ENCODE measurements around the gene FOXL3. TPM values are rescaled to one million over a fixed set of nuclear protein-coding genes. Genes with fewer than 3 reads are reported as not detected.

Gene FOXL3
- total RNA-seq, 2 donors from 2014 or later = not detected

DNA sequence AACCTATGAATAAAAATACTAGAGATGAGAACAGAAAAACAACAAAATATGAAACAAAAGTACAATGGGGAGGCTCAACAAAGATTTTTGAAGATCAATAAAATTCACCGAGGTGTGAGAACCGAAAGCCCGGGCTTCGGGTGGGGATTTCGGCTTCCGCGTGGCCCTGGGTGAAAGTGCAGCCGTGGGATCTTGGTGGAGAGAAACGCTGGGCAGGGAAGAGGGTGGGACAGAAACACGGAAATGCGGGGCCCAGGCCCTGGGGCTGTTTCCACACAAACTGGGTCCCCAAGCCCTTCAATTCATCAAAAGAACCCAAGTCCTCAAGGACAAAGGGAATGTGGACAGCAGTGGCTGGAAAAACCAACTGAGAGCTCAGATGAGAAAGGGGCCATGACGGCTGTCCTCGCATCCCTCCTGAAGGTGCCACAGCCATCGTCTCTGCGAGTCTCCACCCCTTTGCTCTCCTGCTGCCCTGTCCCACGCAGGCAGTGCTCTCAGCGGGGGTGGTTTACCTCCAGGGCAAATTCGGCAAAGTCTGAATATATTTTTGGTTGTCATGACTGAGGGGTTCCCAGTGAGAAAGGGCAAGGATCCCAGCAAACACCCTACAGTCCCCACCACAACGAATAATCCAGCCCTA, 19.7 kb downstream of the FOXL3 start:
- Histone ChIP-seq H3K27ac (no peak overlapping the region), H3K9me3 (no peaks in the 10 kb centered on the region), H3K27me3 (replicated peaks; ENCODE audit: insufficient read depth) (no peaks in the 10 kb centered on the region), H3K4me3 (no peak overlapping the region), H3K4me1 (replicated peaks) (no peaks in the 10 kb centered on the region), H3K36me3 (no peaks in the 10 kb centered on the region)
- WGBS = 89% methylated on average over 19 of the region's 19 CpGs
- intact Hi-C loops (cut with DNase I) = no loop called here
- TF ChIP-seq POLR2AphosphoS5 (IDR thresholded peaks at IDR 0.05) = no peak
- no peak for TF ChIP-seq POLR2A (IDR thresholded peaks at IDR 0.05)
- TF ChIP-seq CTCF (IDR thresholded peaks at IDR 0.05) = no peak
- DNase-seq (ENCODE audit: low spot score) = no peak

GRCh38 chr7:311131-311680, 21.2 kb downstream of the FOXL3 start:
- no peaks in the 10 kb centered on the region for H3K36me3 ChIP-seq
- H3K27me3 ChIP-seq (replicated peaks; ENCODE audit: insufficient read depth) = no peaks in the 10 kb centered on the region
- no peak overlapping the region for H3K27ac ChIP-seq
- no peak overlapping the region for H3K4me3 ChIP-seq
- intact Hi-C loops (cut with DNase I) = no loop called here
- H3K4me1 ChIP-seq (replicated peaks) = no peaks in the 10 kb centered on the region
- DNase-seq (ENCODE audit: low spot score) = no peak
- 72% methylated on average over 19 of the region's 19 CpGs for WGBS
- no peaks in the 10 kb centered on the region for H3K9me3 ChIP-seq
- TF ChIP-seq CTCF (IDR thresholded peaks at IDR 0.05) (no peak), POLR2AphosphoS5 (IDR thresholded peaks at IDR 0.05) (no peak), POLR2A (IDR thresholded peaks at IDR 0.05) (no peak)

DNA sequence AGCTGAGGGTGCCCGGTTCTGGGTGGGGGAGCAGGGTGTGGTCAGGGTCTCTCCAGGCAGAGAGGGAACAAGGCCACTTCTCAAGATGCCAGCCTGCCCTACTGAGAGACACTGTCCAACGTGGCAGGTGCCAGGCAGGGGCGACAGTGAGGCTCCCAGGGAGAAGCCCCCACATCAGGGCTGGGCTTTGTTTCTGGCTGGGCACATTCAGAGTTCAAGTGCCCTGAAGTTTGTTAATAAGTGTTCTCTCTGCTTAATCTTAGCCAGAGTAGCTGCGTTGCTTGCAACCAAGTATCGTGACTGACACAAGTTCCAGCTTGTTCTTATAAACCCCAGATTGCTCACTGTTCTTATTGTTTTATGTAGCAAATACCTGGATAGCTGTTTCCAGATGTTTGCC, 21.8 kb downstream of the FOXL3 start:
- no peak for DNase-seq (ENCODE audit: low spot score)
- Histone ChIP-seq H3K4me3 (no peak overlapping the region), H3K36me3 (no peaks in the 10 kb centered on the region), H3K27me3 (replicated peaks; ENCODE audit: insufficient read depth) (no peaks in the 10 kb centered on the region), H3K9me3 (no peaks in the 10 kb centered on the region), H3K27ac (no peak overlapping the region), H3K4me1 (replicated peaks) (no peaks in the 10 kb centered on the region)
- TF ChIP-seq POLR2AphosphoS5 (IDR thresholded peaks at IDR 0.05) (peak; percentile 34), POLR2A (IDR thresholded peaks at IDR 0.05) (no peak), CTCF (IDR thresholded peaks at IDR 0.05) (no peak)
- intact Hi-C loops (cut with DNase I) = no loop called here
- 15% methylated on average over 5 of the region's 5 CpGs for WGBS

DNA sequence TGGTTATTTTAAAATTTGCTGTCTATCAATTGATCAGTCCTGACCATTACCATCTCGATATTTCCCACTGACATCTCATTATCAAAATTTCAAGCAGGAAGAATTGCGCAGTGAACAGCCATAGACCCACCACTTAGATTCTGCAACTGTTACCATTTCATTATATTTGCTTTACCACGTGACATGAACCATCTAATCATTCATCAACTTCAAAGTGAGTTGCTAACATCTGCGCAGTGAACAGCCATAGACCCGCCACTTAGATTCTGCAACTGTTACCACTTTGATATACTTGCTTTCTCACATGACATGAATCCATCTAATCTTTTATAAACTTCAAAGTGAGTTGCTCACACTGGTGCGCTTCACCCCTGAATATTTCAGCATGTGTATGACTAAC, 22.5 kb downstream of the FOXL3 start:
- Histone ChIP-seq H3K9me3 (no peaks in the 10 kb centered on the region), H3K4me3 (no peak overlapping the region), H3K4me1 (replicated peaks) (no peaks in the 10 kb centered on the region), H3K36me3 (no peaks in the 10 kb centered on the region), H3K27ac (no peak overlapping the region), H3K27me3 (replicated peaks; ENCODE audit: insufficient read depth) (no peaks in the 10 kb centered on the region)
- intact Hi-C loops (cut with DNase I) = no loop called here
- 72% methylated on average over 6 of the region's 6 CpGs for WGBS
- TF ChIP-seq CTCF (IDR thresholded peaks at IDR 0.05) = no peak
- TF ChIP-seq POLR2AphosphoS5 (IDR thresholded peaks at IDR 0.05) = no peak
- no peak for TF ChIP-seq POLR2A (IDR thresholded peaks at IDR 0.05)
- DNase-seq (ENCODE audit: low spot score) = no peak

- WGBS = 96% methylated on average over 8 of the region's 8 CpGs
- H3K9me3 ChIP-seq = no peaks in the 10 kb centered on the region
- no peak for DNase-seq (ENCODE audit: low spot score)
- intact Hi-C loops (cut with DNase I) = no loop called here
- H3K4me1 ChIP-seq (replicated peaks) = peaks cover 6% of the 10 kb centered on the region
- no peak overlapping the region for H3K4me3 ChIP-seq
- no peaks in the 10 kb centered on the region for H3K36me3 ChIP-seq
- TF ChIP-seq CTCF (IDR thresholded peaks at IDR 0.05) = no peak
- no peak for TF ChIP-seq POLR2AphosphoS5 (IDR thresholded peaks at IDR 0.05)
- no peak for TF ChIP-seq POLR2A (IDR thresholded peaks at IDR 0.05)
- H3K27me3 ChIP-seq (replicated peaks; ENCODE audit: insufficient read depth) = no peaks in the 10 kb centered on the region
- H3K27ac ChIP-seq = no peak overlapping the region
Observed at GRCh38 chr7:314853-315252, 24.9 kb downstream of the FOXL3 start.
